ENCODE measurements around the gene RNASE13.
"Not testable (repeated sequence)": the region's sequence is repeated elsewhere in the genome, so short reads cannot be mapped to it uniquely, and the experiment has no call there.

RNASE13 gene

GRCh38 chr14:21042918-21043317 is 8.3 kb upstream of the RNASE13 start:
- H3K4me3 ChIP-seq (ENCODE audit: low read length) = no peak overlapping the region
- no peak for TF ChIP-seq ZNF274 (IDR thresholded peaks at IDR 0.05; ENCODE audit: low read depth, low read length)

- no peak for TF ChIP-seq ZNF274 (IDR thresholded peaks at IDR 0.05; ENCODE audit: low read depth, low read length)
- H3K4me3 ChIP-seq (ENCODE audit: low read length) = no peak within 1 kb of the TSS
Observed at GRCh38 chr14:21041676-21042433, 7.2 kb upstream of the RNASE13 start, which contains the start of gene RNASE7. TSS of gene RNASE7 (plus strand) at chr14:21042362. CDS start at chr14:21042993, 631 bp downstream.

- not testable (repeated sequence) for H3K4me3 ChIP-seq (ENCODE audit: low read length)
Observed at GRCh38 chr14:21040941-21041340, 6.3 kb upstream of the RNASE13 start.

DNA sequence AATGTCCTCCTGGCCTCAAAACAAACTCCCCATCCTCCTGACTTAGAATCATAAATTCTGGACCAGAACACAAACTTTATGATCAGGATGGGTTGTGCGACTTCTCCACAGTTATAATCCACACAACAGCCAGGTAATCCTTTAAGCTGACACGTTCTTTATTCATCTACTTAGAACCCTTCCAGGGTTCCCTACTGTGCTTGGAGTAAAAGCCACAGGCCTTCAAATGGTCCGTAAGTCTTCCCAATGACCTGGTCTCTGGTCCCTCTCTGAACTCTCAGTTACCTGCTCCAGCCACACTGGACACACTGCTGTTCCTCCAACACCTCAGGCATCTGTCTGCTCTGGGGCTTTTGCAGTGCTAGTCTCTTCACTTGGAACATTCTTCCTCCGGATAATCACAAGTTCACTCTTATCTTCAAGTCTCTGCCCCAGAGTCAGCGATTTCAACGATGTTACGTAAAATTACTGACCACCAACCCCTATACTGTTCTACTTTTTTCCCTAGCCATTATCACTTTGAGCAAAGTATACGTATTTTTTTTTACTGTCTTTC is 5.8 kb upstream of the RNASE13 start:
- no peak for TF ChIP-seq ZNF274 (IDR thresholded peaks at IDR 0.05; ENCODE audit: low read depth, low read length)

GRCh38 chr14:21039585-21040369 is 5.2 kb upstream of the RNASE13 start:
- no peak overlapping the region for H3K4me3 ChIP-seq (ENCODE audit: low read length)
- no peak for TF ChIP-seq ZNF274 (IDR thresholded peaks at IDR 0.05; ENCODE audit: low read depth, low read length)

More for the DNA sequence above, 5.8 kb upstream of the RNASE13 start:
- no peak overlapping the region for H3K4me3 ChIP-seq (ENCODE audit: low read length)

DNA sequence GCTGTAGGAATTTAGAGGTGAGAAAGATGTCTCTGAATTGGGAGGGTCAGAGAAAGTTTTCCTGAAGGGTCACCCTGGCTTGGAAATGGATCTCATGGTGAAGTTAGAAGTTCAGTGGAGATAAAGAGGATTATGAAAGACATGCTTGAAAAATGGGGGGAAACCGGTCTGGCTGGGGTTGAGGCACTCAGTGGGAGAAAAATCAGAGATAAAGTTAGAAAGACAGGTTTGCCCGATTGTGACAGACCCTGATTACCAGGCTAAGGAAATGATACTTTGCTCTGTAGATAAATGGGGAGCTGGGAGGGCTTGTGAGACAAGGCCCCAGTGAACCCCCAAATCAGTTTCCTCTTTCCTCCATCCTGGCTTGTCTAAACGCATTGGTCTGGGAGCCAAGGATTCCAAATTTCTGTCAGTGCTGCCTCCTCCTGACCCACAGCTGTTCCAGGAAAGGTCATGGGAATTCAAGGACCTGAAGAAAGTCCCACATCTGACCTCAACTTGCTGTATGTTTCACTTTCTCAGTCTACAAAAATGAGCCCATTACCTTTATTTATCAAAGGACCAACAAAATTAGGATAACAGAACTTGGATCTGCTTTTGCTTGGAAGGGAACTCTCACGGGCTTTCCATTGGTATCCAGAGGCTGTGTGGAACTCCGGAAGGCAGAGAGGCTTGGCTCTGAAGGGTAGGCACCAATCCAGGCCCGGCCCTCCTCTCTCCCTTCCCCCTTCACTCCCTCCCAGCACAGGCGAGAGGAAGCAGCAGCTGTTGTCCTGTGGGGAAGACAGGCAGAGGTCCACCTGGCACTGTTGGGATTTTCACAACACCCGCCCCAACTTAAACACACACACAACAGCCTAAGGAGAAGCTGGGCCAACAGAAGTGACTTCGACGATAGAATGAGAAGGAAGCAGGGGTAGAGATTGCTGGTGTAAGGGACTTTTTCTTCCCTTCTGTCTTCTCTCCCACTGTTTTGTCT is 4.1 kb upstream of the RNASE13 start:
- H3K4me3 ChIP-seq (ENCODE audit: low read length) = no peak overlapping the region
- no peak for TF ChIP-seq ZNF274 (IDR thresholded peaks at IDR 0.05; ENCODE audit: low read depth, low read length)

DNA sequence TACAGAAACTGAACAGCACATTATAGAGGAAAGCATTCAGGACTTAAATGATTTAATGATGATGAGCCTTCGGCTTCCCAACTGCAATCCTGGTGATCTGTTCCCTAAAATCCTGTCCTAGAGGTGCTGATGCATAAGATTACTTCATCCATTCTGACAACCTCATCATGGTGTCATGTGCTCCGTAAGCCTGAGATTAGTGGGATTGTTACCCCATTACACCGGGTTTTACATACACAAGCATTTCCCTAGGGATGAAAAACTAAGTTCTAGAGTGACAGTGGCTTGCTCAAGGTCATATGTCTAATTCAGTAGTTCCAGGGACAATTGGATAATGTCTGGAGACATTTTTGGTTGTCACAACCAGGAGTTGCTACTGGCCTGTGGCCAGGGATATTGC is 2.5 kb upstream of the RNASE13 start:
- no peak for TF ChIP-seq ZNF274 (IDR thresholded peaks at IDR 0.05; ENCODE audit: low read depth, low read length)
- H3K4me3 ChIP-seq (ENCODE audit: low read length) = no peak overlapping the region

DNA sequence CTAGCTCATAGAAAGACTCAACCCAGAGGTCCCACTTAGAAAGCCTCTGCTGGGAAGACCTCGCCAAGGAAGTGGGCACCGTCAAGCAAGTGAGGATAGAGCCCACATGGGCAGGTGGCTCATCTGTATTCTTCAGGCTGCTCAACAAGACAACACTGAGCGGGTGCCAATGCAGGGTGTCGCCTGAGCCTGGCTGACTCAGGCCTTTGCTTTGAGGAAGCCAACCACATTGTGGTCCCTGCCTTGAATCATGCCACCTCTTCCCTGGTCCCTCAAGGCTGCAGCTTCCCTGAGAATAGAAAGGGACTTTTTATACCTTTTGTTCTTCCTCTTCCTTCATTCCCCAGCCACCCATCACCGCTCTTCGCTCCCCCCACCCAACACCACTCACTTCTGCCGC is 2.1 kb upstream of the RNASE13 start:
- H3K4me3 ChIP-seq (ENCODE audit: low read length) = no peak overlapping the region
- TF ChIP-seq ZNF274 (IDR thresholded peaks at IDR 0.05; ENCODE audit: low read depth, low read length) = no peak

GRCh38 chr14:21033133-21033698 is 1.4 kb downstream of the RNASE13 start:
- H3K4me3 ChIP-seq (ENCODE audit: low read length) = no peak overlapping the region

DNA sequence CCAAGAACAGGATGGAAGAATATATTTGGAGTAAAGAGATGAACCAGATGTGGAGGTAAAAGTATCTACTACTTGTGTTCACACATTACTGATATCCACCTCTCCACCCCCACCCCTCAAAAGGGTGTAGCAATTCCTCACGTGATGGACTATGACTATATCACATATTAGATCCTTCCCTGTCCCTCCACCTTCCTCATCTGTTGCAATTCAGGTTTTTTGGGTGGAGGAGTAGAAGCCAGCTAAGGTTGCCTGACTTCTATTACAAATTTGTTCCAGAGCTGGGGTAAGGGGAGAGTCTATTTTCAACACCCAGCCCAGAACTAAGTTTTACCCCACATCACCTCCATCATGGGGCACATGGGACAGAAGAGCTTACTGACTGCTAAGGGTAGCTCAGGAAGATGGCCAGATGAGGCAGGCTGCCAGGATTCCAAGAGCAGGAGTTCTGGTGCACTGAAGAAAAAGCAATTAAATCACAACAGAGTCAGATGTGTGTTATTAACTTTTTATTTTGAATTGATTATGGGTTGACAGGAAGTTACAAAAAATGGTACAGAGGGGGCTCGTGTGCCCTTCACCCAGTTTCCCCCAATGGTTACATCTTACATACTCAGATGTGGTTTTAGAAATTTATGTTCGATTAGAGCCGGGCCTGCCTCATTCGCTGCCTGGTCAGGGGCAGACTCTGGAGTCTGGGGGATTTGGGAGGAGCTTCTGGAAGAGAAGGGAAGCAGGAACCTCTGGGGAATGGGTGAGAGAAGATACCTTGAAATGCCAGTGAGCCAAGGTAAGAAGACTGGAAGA is 2.1 kb downstream of the RNASE13 start:
- H3K4me3 ChIP-seq (ENCODE audit: low read length) = no peak overlapping the region
- TF ChIP-seq ZNF274 (IDR thresholded peaks at IDR 0.05; ENCODE audit: low read depth, low read length) = no peak

More at GRCh38 chr14:21033133-21033698, 1.4 kb downstream of the RNASE13 start:
- TF ChIP-seq ZNF274 (IDR thresholded peaks at IDR 0.05; ENCODE audit: low read depth, low read length) = no peak

DNA sequence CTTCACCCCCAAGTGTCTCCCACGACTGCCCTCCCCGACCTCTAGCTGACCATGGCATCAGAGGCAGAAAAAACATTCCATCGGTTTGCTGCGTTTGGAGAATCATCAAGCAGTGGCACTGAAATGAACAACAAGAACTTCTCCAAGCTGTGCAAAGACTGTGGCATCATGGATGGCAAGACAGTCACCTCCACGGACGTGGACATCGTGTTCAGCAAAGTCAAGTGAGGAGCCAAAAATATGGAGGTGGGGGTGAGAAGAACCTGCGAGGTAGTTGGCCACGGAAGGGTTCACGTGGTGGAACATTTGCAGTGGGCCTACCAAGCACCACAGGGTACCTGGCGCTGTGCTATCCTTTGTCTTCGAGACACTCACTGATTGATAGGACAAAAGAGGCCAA is 4.1 kb downstream of the RNASE13 start:
- no peak for TF ChIP-seq ZNF274 (IDR thresholded peaks at IDR 0.05; ENCODE audit: low read depth, low read length)
- no peak overlapping the region for H3K4me3 ChIP-seq (ENCODE audit: low read length)

GRCh38 chr14:21029917-21030316 is 4.7 kb downstream of the RNASE13 start, which contains the start of gene TPPP2:
TSS of gene TPPP2 (plus strand) at chr14:21030217. CDS start at chr14:21030582, 365 bp downstream.
- no peak for TF ChIP-seq ZNF274 (IDR thresholded peaks at IDR 0.05; ENCODE audit: low read depth, low read length)
- no peak within 1 kb of the TSS for H3K4me3 ChIP-seq (ENCODE audit: low read length)

- no peak overlapping the region for H3K4me3 ChIP-seq (ENCODE audit: low read length)
Observed at GRCh38 chr14:21026988-21027315, 7.7 kb downstream of the RNASE13 start.

More at GRCh38 chr14:21026988-21027315, 7.7 kb downstream of the RNASE13 start:
- TF ChIP-seq ZNF274 (IDR thresholded peaks at IDR 0.05; ENCODE audit: low read depth, low read length) = no peak

Measured in GM08714 (cell line).